Cardiac fibroblast (primary cell): ENCODE results near the gene RAX2.

ENCODE experiments used
- DNase-seq, 2 donors: peaks; one replicate each; pipeline versions ENCODE4 v3.0.0 to v3.0.0-alpha.2; 2010; ENCODE audit warnings: low read depth in 2 of 2
- H3K4me3 ChIP-seq, 2 donors: replicated peaks in 1 of 2; 1 replicate in 1 of 2; 2 replicates in 1 of 2; pipeline ENCODE4 v1.5.1; 2011; ENCODE audit warnings: low read depth in 2 of 2, low read length in 2 of 2, mild to moderate bottlenecking in 2 of 2, moderate library complexity in 1 of 2
- CTCF ChIP-seq: IDR thresholded peaks from one replicate; pipeline ENCODE4 v1.5.1; 2011; ENCODE audit warnings: low read depth, mild to moderate bottlenecking, low read length, inconsistent platforms

Gene RAX2

DNA sequence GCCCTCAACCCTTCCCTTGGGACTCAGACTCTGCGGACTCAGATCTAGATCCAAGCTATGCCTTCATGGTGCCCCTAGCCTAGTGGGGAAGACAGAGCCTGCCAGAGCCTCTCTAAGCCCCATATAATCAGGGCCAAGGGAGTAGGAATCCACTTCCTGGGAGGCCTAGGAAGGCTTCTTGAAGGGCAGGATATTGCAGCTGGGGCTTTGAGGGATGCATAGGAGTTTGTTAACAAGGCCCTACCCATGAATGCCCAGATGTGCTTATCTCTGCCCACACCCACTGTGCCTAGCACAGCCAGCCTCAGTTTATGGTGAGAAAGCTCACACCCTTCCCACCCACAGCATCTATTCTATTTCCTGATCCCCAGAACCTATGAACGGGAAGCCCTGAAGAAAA, 21.8 kb downstream of the RAX2 start:
- DNase-seq, result no peak
- TF ChIP-seq CTCF, result no peak
- no peak overlapping the region for H3K4me3 ChIP-seq

DNA sequence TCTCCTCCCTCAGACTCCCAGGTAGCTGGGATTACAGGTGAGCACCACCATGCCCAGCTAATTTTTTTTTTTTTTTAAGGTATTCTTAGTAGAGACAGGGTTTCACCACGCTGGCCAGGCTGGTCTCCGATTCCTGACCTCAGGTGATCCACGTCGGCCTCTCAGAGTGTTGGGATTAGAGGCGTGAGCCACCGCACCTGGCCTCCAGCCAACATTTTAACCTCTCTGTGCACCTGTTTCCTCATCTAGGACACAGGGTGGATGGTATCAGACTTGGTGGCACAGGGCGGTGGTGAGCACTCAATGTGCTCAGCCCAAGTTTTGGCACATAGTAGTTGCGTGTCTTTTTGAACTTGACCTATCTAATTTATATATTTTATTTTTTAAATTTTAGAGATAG, 23.1 kb downstream of the RAX2 start:
- DNase-seq, result no peak
- no peak overlapping the region for H3K4me3 ChIP-seq
- TF ChIP-seq CTCF, result no peak

DNA sequence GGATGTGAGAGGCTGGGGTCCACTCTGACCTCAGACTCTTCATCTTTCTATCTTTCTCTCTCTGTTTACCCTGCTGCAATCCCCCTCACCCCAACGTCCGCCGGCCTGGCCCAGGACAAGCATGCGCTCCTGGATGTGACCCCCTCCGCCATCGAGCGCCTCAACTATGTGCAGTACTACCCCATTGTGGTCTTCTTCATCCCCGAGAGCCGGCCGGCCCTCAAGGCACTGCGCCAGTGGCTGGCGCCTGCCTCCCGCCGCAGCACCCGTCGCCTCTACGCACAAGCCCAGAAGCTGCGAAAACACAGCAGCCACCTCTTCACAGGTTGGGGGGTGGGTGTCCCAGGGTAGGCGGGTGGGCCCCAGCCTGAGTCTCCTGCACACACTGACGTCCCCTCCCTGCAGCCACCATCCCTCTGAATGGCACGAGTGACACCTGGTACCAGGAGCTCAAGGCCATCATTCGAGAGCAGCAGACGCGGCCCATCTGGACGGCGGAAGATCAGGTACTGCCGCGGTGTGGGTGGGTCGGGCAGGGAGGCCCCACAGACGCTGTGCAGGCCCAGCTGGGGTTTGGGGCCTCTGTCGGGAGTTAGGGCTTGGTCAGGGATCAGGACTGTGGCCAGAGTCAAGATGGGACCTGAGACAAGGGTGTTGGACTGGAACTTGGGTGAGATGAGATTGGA, 25.5 kb downstream of the RAX2 start:
- DNase-seq, result no peak
- TF ChIP-seq CTCF, result no peak
- H3K4me3 ChIP-seq, result no peak overlapping the region

GRCh38 chr19:3745363-3746045, 26.5 kb downstream of the RAX2 start:
- TF ChIP-seq CTCF, result no peak
- H3K4me3 ChIP-seq, result no peak overlapping the region
- no peak for DNase-seq

- DNase-seq, result peak in 1 of 2 donors; percentile 16
- TF ChIP-seq CTCF, result no peak
- no peak overlapping the region for H3K4me3 ChIP-seq
Measured at GRCh38 chr19:3743486-3743885, 28.5 kb downstream of the RAX2 start.

DNA sequence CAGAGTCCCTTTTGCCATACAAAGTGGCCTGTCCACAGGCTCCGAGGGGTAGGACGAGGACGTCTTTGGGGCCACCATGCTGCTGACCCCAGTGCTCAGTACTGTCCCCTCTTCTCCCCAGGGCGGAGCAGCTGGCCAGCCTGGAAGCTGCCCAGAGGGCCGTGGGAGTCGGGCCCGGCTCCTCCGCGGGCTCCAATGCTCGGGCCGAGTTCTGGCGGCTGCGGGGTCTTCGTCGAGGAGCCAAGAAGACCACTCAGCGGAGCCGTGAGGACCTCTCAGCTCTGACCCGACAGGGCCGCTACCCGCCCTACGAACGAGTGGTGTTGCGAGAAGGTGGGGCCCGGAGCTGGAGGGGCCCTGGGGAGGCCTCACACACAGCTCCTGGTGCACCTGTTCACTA, 31.6 kb downstream of the RAX2 start:
- TF ChIP-seq CTCF, result no peak
- no peak for DNase-seq
- no peak overlapping the region for H3K4me3 ChIP-seq
